Left ventricle myocardium superior (tissue), 1 donor: Measurements from ENCODE around the gene PUS1. TPM values are rescaled to one million over a fixed set of nuclear protein-coding genes. Genes with fewer than 3 reads are reported as not detected.

Source experiments
- ATAC-seq: fragments of 200-7000 bp; cut with Tn5 transposase; one replicate; pipeline ENCODE4 v1.9.1; 2020; ENCODE audit warnings: mild to moderate bottlenecking, moderate library complexity
- DNase-seq: peaks from one replicate; pipeline ENCODE4 v3.0.0-alpha.2; 2020
- intact Hi-C: fragments of 100-400 bp; cut with micrococcal nuclease; formaldehyde crosslinking; loops from one replicate; pipeline ENCODE4 v1.11.0; 2022
- total RNA-seq: library from RNA; stranded (reverse); fragmentation: NEBNext Ultra II Directional; extraction: Animal tissue kit (Norgen Biotek cat#: 25700); gene quantifications from one replicate; pipeline ENCODE4 v1.2.1, GENCODE V29; 2021
- donor health status: DM: no; HTN: yes; CAD: no; lungs with severe emphysema.

Gene PUS1
- total RNA-seq, 1 donor from 2014 or later = 5.6 TPM

DNA sequence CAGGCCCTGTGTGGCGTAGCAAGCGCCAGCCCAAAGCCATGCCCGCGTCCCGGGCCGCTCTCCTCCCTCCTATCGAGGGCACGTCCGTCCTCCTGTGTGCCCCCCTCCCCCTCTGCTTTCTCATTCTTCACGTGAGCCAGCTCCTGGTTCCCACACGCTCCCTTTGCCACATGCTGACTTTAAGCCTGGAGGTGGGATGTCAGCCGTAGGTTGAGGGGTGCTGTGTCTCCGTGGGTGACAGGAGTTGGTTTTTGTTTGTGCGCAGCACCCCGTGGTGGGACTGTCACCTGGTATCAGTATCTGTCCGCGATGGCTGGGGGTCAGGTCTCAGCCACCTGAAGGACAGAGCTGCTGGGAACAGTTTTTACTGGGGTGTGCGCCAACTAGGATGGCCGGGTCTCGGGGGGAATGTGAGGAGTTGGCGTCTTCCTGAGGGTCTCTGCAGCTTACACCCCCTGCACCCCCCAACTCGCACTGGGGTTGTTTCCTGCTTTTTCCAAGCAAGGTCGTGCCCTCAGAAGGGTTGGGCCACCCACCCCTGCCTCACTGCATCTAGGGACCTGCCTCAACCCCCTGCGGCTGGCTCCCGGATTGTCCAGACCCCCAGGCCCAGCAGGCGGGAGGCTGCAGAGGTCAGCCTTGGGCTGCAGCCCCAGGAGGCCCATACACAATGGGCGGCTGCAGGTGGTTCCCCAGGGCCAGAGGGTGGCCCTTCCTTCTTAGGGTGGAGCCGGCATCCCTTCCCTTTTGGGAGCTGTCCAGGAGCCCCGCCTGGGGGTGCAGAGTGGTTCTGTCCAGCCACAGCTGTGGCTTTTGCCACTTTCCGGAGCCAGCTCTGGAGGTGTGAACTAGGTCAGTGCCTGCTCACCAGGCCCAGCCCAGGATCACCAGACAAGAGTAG lies 27.4 kb upstream of the PUS1 start:
- peak; percentile 79 for ATAC-seq
- intact Hi-C loops = no loop called here
- peak; percentile 78 for DNase-seq

DNA sequence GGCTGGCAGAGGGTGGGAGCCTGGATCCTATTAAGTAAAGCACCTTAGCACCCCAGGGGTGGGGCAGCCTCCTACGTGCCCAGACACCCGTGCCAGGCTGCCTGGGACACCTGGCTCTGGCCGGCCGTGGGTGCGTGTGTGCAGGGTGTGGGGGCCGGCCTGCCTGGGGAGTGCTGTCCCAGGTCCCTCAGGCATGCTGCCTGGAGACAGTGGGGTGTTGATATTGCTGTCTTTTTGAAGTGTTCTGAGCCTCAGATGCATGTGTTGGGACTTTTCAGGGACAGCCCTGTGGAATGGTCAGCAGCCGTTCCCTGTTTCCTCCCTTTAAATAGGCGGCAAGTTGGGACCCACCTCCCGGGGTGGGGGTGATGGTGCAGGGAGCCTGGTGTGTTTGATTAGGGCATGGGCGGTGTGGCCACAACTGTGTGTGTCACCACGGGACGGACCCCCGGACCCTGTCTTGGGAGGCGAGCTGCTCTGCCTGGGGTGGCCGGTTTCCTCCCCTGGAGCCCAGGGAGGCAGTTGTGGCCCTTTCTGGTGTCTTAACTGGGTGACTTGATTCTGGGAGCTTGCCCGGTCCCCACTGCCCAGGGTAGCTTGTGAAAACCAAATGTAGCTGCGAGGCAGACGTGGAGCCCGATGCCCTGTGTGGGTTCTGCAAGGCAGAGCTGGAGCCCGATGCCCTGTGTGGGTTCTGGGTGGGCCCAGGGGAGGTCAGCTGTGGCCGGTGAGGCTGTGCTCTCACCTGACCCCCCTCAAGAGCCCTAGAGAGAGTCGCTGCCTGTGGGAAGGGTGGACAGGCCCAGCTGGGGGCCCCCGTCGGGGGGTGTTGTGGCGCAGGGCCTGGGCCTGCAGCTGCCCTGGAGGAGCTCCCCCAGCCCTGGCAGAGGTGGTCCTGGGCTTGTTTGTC lies 26.5 kb upstream of the PUS1 start:
- peak; percentile 24 for DNase-seq
- ATAC-seq = no peak
- intact Hi-C loops = no loop called here

DNA sequence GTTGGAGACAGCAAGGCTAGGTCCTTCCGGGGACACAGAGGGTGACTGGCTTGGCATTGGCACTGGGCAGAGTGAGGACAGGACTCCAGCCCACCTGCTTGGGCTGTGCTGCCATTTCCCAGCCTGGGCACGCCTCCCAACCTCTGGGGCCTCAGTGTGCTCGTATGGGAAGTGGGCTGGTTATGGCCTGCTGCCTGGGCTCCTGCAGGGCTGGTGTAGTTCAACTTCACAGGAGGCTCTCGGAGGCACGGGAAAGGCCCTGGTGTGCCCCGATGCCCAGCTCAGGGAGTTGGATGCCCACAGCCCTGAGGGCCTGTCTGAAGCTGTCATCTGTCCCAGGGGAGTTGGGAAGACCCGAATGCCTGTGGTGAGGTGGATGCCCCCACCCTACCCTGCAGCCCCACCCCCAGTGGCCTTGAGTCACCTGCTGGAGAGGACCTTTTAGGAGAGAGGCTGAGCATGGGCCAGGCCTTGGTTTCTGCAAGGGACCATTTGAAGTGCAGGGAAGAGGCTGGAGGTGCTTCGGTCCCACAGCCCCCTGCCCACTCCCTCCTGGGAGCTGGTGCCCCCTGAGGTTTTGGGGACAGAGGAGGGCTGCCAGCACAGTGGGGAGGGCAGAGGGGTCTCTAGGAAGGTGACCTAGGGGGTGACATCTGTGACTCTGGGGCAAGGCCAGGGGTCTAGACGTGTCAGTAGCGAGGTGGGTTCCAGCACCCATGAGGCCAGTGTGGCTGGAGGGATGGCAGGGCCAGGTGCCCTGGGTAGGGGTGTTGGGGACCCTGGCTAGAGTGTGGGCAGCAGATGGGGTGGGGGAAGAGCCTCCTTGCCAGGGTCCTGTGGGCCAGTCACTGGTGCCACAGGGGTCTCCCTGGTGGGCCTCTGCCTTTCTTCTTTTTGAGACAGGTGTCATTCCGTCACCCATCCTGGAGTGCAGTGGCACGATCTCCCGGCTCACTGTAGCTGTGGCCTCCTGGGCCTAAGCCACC lies 25.5 kb upstream of the PUS1 start:
- intact Hi-C loops = no loop called here
- DNase-seq = peak; percentile 30
- no peak for ATAC-seq

DNA sequence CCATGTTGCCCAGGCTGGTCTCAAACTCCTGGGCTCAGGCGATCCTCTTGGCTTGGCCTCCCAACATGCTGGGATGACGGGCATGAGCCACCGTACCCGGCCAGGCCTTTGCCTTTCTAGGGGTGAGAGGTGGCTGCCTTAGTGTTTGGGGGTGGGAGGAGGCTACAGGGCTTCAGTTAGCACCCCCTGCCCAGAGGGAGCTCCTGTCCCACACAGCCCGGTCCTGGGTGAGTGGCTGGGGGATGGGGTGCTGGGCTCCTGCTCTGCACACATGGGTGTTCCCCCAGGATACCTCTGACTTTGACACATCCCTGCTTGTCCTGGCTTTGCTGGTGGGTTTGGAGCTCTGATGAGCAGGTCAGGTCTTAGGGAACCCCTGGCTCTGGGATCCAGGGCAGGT lies 24.7 kb upstream of the PUS1 start:
- intact Hi-C loops = no loop called here

DNA sequence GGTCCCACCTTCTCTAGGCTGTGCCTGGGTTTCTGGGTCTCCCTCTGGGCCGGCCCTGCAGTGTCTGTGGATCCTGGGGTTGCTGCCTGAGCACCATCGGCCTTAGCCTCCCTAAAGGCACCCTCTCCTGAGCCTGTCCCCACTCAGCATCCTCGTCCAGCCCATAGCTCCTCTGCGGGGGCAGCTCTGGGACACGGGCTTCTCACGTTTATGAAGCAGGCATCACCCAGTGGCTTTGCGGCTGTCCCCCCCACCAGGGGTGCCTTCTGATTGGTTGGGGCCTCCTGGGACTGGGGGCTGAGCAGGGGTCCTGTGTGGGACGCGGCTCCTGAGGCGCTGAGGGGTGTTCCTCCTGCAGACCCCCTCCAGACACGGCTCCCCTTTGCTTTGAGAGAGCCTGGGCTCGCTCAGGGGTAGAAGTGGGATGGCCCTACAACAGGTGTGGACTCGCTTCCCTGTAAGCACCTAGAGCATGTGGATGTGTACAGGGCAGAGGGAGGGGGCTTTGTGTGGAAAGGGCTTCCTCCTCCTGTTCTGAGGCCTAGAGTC lies 23.9 kb upstream of the PUS1 start:
- DNase-seq (no peak), ATAC-seq (no peak)
- intact Hi-C loops = no loop called here

More for the DNA sequence above, 24.7 kb upstream of the PUS1 start:
- peak; percentile 21 for DNase-seq
- ATAC-seq = no peak

DNA sequence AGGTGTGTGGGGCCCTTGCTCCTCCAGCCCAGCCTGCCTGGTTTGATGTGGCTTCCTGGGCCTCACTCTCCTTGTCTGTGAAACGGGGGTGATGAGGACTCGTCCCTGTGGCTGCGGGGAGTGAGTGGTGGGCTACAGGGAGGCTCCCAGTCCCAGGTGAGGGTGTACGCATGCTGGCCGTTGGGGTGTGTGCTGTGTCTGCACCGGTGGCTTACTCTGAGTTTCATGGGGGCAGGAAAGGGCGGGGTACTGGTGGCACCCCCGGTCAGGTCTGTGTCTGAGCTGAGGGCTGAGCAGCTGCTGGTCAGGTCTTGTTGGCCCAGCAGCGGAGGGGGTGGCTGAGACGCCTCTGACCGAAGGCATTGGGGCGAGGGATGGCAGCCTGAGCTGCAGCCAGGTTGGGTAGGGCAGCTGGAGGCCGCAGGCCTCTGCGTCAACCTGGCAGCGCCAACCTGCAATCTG lies 23.4 kb upstream of the PUS1 start:
- intact Hi-C loops = no loop called here
- no peak for ATAC-seq
- DNase-seq = peak; percentile 17

DNA sequence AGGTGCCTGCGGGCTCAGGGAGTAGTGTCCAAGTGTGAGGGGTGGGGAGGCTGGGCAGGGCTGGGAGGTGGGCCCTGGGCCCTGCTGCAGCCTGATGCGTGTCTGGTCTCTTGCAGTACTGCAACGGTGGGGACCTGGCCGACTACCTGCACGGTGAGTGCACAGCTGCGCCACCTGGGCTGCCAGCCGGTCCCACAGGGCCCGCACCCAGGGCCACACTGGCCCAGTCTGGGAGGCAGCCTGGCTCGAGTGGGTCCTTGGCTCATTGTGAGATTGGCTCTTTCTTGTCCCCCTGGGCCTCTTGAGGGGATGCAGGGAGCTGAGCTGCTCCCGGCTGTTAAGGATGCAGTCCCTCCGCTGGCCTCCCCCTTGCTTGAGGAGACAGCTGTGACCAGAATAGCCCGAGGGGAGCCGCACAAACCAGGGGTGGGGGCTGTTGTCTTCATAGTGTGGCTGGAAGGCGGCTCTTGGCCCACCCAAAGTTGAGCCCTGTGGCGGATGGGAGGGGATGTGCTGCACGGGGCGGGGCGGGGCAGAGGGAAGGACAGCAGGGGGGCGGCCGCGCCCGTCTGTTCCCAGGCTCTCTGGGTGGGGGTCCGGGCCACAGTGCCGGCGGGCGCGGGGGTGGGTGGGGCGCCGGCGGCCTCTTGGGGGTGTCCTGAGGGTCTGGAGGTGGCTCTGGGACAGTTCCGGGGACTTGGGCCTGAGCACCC lies 21.5 kb upstream of the PUS1 start:
- peak; percentile 27 for DNase-seq
- ATAC-seq = no peak
- intact Hi-C loops = no loop called here

DNA sequence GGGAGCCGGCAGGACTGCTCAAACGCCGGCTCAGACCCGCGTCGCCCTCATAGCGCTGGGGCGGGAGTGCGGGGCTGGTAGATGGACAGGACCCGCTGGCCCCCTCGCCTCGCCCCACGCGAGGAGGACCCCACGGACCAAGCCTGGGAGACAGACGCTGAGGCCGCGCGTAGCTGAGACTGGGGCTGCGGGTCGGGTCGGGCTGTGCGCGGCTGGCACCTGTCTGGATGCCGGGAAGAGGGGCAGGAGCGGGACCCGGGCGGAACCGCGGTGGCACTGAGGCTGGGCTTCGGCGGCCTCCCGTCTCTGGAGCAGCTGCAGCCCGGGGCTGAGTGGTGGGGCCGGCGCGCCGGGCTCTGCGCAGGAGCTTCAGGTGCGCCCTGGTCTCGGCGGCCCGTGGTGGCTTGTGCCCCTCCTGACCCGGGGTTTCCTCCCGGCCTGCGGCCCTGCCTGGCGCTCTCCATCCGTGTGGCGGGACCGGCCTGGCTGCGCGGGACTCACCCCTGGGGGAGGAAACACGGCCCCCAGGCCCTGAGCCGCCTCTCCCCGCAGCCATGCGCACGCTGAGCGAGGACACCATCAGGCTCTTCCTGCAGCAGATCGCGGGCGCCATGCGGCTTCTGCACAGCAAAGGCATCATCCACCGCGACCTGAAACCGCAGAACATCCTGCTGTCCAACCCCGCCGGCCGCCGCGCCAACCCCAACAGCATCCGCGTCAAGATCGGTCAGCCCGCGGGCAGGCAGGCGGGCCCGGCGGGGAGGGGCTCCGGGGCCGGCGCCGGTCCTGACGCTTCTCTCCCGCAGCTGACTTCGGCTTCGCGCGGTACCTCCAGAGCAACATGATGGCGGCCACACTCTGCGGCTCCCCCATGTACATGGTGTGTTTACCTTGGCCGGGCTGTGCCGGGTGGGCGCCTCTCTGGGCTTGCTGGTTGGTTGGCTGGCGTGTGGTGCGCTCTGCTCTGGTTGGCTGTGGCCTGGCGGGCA lies 20.7 kb upstream of the PUS1 start:
- intact Hi-C loops = no loop called here
- ATAC-seq (no peak), DNase-seq (peak; percentile 28)

DNA sequence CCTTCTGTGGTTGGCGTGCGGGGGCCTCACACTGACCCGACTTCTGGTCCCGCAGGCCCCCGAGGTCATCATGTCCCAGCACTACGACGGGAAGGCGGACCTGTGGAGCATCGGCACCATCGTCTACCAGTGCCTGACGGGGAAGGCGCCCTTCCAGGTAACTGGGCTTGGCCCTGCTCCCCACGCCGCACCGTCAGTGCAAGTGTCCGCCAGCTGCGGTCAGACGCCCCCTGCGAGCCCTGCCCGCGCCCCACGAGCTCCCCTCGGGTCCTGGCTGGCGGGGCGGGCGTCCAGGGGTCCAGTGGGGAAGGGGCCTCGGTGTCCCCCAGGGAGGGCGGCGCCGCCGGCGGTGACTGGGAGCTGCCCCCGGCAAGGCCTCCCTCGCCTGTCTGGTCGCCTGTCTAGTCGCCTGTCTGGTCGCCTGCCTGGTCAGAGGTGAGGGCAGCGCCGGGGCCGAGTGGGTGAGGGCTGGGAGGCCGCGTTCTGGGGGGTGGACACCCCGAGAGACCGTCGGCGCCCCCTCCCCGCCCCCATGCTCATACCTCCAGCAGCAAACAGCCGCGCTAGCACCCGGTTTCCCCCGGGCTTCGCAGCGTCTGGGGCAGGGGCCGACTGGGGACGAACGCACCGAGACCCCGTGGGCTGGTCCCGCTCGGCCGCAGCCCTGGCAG lies 19.9 kb upstream of the PUS1 start:
- ATAC-seq (no peak), DNase-seq (peak; percentile 28)
- intact Hi-C loops = no loop called here

DNA sequence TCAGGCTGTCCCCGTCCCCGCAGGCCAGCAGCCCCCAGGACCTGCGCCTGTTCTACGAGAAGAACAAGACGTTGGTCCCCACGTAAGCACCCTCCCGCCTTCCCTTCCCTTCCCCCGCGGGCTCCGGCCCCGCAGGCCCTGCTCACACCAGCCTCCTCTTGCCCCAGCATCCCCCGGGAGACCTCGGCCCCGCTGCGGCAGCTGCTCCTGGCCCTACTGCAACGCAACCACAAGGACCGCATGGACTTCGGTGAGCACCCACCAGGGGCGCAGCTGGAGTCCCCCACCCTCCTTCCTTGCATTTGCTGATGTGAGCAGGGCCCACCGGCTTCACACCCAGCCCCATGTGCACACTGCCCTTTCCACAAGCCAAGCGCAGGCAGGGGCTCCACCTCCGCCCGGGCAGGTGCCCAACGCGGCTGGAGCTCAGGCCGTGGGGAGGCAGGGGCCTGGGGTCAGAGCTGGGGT lies 19.3 kb upstream of the PUS1 start:
- DNase-seq = peak; percentile 25

DNA sequence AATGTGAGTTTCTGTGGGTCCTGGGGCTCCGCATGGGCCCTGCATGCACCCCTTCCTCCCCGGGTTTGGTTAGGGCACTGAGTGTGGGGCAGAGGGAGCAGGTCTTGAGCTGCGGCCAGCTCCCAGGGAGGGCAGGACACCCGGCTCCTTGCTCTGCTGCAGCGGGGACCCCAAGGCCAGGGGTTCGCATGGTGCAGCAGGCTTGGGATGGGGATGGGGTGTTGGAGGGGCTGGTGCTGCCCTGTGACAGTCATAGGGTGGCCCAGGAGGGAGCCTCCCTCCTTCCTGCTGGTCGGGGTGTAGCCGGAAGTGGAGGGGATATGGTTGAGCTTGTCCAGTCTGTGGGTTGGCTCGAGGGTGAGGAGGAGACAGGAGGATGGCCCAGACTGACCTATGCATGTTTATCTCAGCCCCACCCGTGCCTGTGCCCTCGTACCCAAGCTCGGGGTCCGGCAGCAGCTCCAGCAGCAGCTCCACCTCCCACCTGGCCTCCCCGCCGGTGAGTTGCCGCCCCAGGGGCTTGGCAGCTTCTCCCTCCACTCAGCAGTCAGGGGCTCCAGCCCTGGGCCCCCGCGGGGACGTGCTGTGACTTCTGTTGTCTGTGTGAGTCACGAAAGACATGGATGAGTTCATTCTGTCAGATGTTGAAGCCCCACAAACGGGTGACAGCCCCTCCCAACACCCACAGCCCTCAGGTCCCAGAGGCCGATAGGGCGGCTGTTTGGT lies 18.6 kb upstream of the PUS1 start:
- intact Hi-C loops = no loop called here
- peak; percentile 20 for DNase-seq
- no peak for ATAC-seq

More for the DNA sequence above, 19.3 kb upstream of the PUS1 start:
- no peak for ATAC-seq
- intact Hi-C loops = no loop called here

DNA sequence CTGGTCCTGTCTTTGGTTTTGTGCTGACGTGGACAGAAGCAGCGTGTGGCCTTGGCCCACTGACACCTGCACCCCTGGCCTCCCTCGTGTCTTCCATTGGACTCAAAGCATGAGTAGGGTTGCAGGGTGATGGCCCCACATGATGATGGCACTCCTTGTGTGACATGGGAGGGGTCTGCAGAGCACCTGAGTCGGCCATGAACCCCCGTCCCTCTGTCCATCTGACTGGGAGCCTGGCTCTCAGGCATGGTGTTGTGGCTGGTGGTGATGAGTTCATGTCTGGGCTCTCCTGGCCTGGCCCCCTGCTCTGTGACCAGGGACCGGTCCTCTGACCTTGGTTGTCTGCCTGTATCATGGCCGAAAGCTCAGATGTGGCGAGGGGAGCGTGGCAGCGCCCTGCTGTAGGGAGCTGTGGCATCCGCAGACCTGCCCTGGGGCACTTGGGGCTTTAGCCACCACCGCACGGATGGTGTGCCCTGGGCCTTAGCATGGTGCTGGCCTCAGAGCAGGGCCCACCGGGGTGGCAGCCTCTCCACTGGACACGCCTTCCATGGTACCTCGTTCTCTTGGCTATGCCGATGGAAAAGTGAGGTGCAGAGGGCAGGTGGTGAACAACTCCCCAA lies 17.9 kb upstream of the PUS1 start:
- intact Hi-C loops = no loop called here
- ATAC-seq (no peak), DNase-seq (peak; percentile 12)

DNA sequence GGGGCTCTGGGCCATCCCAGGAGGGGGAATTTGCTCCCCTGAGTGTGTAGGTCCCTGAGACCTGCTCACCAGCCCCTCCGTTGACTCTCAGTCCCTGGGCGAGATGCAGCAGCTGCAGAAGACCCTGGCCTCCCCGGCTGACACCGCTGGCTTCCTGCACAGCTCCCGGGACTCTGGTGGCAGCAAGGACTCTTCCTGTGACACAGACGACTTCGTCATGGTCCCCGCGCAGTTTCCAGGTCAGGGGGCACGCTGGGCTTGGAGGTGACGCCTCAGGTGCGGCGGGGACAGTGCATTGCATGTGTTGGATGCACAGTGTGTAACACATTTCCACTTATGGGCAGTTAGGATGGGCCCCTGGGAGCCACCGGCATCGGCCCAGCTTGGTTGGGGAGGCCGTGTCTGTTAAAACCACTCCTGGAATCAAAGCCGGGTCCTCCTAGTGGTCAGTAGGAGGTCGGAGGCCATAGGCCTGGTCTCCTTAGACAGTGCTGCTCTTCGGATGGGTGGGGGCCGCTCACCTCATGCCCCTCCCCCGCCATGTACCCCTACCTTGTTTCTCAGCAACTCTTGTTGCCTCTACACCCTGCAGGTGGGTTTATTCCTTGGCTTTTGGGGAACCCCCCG lies 17.1 kb upstream of the PUS1 start:
- intact Hi-C loops = no loop called here
- ATAC-seq (peak; percentile 2), DNase-seq (peak; percentile 27)

DNA sequence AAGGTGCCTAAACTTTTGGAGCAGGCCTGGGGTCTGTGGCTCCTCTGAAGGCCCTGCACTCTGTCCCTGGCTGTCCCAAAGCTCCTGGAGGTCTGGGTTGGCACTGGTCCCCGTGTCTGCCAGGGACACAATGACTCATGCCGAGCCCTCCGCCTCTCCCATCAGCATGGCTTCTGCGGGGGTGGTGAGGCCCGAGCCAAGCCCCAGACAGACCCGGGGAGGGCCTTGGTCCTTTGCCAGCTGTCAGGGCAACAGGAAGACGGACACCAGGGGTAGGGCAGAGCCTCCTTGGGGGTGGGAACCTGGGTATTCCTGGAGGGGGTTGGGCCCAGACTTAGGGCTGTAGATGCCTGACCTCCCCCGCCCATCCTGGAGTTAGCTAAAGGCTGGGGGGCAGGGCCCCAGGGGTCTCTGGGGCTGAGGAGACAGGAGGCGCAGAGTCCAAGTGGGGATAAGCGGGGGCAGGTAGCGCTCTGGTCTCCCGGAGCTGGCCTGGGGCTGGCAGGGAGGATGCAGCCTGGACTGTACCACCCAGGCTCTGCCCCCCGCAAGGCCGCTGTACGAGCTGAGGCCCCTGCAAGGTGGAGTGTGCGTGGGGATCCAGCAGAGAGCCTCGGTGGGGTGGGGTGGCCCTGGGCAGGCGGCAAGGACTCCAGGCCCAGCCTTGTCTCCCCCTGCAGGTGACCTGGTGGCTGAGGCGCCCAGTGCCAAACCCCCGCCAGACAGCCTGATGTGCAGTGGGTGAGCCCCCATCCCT lies 16.4 kb upstream of the PUS1 start:
- DNase-seq (peak; percentile 95), ATAC-seq (peak; percentile 87)
- intact Hi-C loops = no loop called here
